HG02678 (cell line): Measurements from ENCODE around the gene ZNF793.

ENCODE experiments used
- ATAC-seq: cut with Tn5 transposase; IDR thresholded peaks from one replicate; pipeline ENCODE4 v1.9.1; 2021; ENCODE audit warnings: mild to moderate bottlenecking, moderate library complexity; ENCODE audit not compliant: unreplicated experiment

The ZNF793 gene

DNA sequence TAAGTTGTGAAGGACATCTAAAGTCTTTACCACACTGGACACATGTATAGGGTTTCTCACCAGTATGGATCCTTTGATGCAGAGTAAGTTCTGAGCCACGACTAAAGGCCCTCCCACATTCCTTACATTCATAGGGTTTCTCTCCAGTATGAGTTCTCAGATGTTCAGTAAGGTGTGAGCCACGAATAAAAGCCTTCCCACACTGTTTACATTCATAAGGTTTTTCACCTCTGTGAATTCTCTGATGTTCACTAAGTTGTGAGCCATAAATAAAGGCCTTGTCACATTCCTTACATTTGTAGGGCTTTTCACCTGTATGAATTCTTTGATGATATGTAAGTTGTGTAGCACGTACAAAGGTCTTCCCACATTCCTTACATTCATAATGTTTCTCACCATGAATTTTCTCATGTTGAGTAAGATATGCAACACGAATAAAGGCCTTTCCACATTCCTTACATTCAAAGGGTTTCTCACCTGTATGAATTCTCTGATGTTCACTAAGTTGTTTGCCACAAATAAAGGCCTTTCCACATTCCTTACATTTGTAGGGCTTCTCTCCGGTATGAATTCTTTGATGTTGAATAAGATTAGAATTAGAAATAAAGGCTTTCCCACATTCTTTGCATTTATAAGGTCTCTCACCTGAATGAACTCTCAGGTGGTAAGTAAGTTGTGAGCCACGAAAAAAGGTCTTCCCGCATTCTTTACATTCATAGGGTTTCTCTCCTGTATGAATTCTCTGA lies 58.1 kb downstream of the ZNF793 start:
- no peak for ATAC-seq

- ATAC-seq, result no peak
Observed at GRCh38 chr19:37565370-37565669, 58.6 kb downstream of the ZNF793 start.

DNA sequence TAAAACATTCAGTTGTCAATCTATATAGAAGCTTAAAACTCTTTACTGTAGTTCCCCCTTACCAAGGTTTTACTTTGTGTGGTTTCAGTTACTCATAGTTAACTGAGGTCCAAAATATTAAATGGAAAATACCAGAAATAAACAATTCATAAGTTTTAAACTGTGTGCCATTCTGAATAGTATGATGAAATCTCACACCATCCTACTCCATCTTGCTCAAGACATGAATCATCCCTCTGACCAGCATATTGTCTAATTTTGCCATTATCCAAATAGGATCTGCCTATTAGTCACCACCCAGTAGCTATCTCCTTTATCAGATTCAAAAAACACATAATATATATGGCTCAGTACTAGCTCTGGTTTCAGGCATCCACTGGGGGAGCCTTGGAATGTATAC lies 65.5 kb downstream of the ZNF793 start:
- no peak for ATAC-seq

GRCh38 chr19:37583340-37583739 lies 76.6 kb downstream of the ZNF793 start:
- no peak for ATAC-seq
